ENCODE results near the gene SLC39A5. TPM values are rescaled to one million over a fixed set of nuclear protein-coding genes. Genes with fewer than 3 reads are reported as not detected.
A peak's percentile ranks its signal among the peaks of the same experiment; 100 is the strongest.

SLC39A5 gene
- total and polyA plus RNA-seq, 2 of the 13 experiments (the other 11 are each of a cell fraction or from before 2014, with no cell fraction given), result 59.7 to 101 TPM

DNA sequence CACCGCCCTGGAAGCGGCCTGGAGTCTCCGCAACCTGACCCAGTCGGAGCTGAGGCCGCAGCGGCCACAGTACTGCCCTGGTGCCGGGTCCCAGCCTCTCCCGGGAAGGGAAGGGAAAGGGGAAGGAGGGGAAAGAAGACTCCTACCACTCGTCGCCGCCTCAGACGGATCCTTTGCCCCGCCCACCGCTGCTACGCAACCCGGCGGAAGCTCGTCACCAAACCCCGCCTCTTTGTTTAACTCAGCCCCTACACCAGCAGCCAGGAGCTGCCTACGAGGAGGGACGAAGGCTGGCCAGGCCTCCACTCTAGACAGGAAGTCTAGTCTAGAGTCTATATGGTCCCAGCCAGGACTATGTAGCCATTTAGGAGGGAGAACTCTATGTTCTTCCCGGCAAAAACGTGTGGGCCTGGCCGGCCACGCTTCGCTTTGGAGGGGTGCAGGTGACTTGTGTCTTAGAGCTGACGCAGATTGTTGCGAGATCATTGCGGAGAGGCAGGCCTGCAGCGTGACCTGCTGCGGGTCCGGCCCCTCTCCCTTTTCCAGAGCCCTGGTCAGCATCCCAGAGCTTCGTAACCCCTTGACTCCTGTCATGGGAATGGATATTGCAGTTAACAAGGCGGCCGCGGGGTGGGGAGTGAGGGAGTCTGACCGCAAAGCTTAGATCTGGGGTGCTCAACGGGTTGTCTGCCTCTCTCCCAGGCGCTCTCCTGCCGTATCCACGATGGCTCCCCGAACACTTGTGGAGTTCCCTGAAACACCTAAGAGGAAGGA lies 7.9 kb upstream of the SLC39A5 start, which contains the start of gene RNF41 (continued):
- TF ChIP-seq, protein P1, sequence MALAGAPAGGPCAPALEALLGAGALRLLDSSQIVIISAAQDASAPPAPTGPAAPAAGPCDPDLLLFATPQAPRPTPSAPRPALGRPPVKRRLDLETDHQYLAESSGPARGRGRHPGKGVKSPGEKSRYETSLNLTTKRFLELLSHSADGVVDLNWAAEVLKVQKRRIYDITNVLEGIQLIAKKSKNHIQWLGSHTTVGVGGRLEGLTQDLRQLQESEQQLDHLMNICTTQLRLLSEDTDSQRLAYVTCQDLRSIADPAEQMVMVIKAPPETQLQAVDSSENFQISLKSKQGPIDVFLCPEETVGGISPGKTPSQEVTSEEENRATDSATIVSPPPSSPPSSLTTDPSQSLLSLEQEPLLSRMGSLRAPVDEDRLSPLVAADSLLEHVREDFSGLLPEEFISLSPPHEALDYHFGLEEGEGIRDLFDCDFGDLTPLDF (CRISPR knock-in tag; IDR thresholded peaks at IDR 0.05), result peak; percentile 44; the same call in 1 of the 2 replicates
- TF ChIP-seq ZNF773 (CRISPR knock-in tag; IDR thresholded peaks at IDR 0.05; ENCODE audit: borderline replicate concordance) (no peak; the same call in 1 of the 2 replicates), CAMTA2 (CRISPR knock-in tag; IDR thresholded peaks at IDR 0.05; ENCODE audit: borderline replicate concordance) (no peak), ZNF343 (CRISPR knock-in tag; IDR thresholded peaks at IDR 0.05) (0 out of 2 replicates have a peak, but pooled peaks have one; percentile 18), FIP1L1 (IDR thresholded peaks at IDR 0.05; ENCODE audit: borderline replicate concordance, insufficient read depth, low read depth, low read length) (no peak), ZNF234 (CRISPR knock-in tag; conservative IDR thresholded peaks at IDR 0.05) (no peak), ZNF766 (CRISPR knock-in tag; IDR thresholded peaks at IDR 0.05; ENCODE audit: borderline replicate concordance) (peak; percentile 87; the same call in 1 of the 2 replicates), GLI4 (CRISPR knock-in tag; IDR thresholded peaks at IDR 0.05; ENCODE audit: borderline replicate concordance) (peak; percentile 82; the same call in 1 of the 2 replicates), MIXL1 (CRISPR knock-in tag; IDR thresholded peaks at IDR 0.05) (0 out of 2 replicates have a peak, but pooled peaks have one; percentile 15), TBP (CRISPR knock-in tag; IDR thresholded peaks at IDR 0.05) (no peak), BCL6 (CRISPR knock-in tag; IDR thresholded peaks at IDR 0.05) (no peak; the same call in 1 of the 2 replicates), NFKB2 (CRISPR knock-in tag; IDR thresholded peaks at IDR 0.05; ENCODE audit: borderline replicate concordance) (peak; percentile 95; the same call in 1 of the 2 replicates), KDM3A (CRISPR knock-in tag; IDR thresholded peaks at IDR 0.05; ENCODE audit: low read depth) (no peak), SP1 (IDR thresholded peaks at IDR 0.05) (no peak), SP1 (CRISPR knock-in tag; IDR thresholded peaks at IDR 0.05) (peak; percentile 79), JUNB (CRISPR knock-in tag; IDR thresholded peaks at IDR 0.05; ENCODE audit: borderline replicate concordance) (no peak), ELF1 (CRISPR knock-in tag; IDR thresholded peaks at IDR 0.05) (peak; percentile 82), ATRX (CRISPR knock-in tag; IDR thresholded peaks at IDR 0.05; ENCODE audit: borderline replicate concordance) (no peak), ZNF30 (CRISPR knock-in tag; IDR thresholded peaks at IDR 0.05) (0 out of 2 replicates have a peak, but pooled peaks have one; percentile 63)
- TF ChIP-seq, protein P2, sequence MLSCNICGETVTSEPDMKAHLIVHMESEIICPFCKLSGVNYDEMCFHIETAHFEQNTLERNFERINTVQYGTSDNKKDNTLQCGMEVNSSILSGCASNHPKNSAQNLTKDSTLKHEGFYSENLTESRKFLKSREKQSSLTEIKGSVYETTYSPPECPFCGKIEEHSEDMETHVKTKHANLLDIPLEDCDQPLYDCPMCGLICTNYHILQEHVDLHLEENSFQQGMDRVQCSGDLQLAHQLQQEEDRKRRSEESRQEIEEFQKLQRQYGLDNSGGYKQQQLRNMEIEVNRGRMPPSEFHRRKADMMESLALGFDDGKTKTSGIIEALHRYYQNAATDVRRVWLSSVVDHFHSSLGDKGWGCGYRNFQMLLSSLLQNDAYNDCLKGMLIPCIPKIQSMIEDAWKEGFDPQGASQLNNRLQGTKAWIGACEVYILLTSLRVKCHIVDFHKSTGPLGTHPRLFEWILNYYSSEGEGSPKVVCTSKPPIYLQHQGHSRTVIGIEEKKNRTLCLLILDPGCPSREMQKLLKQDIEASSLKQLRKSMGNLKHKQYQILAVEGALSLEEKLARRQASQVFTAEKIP (CRISPR knock-in tag; IDR thresholded peaks at IDR 0.05; ENCODE audit: borderline replicate concordance), result no peak
- TF ChIP-seq, protein P3, sequence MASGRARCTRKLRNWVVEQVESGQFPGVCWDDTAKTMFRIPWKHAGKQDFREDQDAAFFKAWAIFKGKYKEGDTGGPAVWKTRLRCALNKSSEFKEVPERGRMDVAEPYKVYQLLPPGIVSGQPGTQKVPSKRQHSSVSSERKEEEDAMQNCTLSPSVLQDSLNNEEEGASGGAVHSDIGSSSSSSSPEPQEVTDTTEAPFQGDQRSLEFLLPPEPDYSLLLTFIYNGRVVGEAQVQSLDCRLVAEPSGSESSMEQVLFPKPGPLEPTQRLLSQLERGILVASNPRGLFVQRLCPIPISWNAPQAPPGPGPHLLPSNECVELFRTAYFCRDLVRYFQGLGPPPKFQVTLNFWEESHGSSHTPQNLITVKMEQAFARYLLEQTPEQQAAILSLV (CRISPR knock-in tag; IDR thresholded peaks at IDR 0.05; ENCODE audit: borderline replicate concordance), result peak; percentile 55; the same call in 1 of the 2 replicates
- TF ChIP-seq, protein P4, sequence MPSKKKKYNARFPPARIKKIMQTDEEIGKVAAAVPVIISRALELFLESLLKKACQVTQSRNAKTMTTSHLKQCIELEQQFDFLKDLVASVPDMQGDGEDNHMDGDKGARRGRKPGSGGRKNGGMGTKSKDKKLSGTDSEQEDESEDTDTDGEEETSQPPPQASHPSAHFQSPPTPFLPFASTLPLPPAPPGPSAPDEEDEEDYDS (CRISPR knock-in tag; IDR thresholded peaks at IDR 0.05), result peak; percentile 98
- TF ChIP-seq, protein P5, sequence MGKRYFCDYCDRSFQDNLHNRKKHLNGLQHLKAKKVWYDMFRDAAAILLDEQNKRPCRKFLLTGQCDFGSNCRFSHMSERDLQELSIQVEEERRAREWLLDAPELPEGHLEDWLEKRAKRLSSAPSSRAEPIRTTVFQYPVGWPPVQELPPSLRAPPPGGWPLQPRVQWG (CRISPR knock-in tag; IDR thresholded peaks at IDR 0.05; ENCODE audit: borderline replicate concordance, low read depth), result no peak
- TF ChIP-seq, protein P6, sequence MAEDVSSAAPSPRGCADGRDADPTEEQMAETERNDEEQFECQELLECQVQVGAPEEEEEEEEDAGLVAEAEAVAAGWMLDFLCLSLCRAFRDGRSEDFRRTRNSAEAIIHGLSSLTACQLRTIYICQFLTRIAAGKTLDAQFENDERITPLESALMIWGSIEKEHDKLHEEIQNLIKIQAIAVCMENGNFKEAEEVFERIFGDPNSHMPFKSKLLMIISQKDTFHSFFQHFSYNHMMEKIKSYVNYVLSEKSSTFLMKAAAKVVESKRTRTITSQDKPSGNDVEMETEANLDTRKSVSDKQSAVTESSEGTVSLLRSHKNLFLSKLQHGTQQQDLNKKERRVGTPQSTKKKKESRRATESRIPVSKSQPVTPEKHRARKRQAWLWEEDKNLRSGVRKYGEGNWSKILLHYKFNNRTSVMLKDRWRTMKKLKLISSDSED (CRISPR knock-in tag; IDR thresholded peaks at IDR 0.05), result no peak

Measured in HepG2 (cell line).